ENCODE measurements around the gene FAT1. TPM values are rescaled to one million over a fixed set of nuclear protein-coding genes. Genes with fewer than 3 reads are reported as not detected.

FAT1 gene
- total RNA-seq, 1 experiment from 2014 or later, result 92.4 TPM

DNA sequence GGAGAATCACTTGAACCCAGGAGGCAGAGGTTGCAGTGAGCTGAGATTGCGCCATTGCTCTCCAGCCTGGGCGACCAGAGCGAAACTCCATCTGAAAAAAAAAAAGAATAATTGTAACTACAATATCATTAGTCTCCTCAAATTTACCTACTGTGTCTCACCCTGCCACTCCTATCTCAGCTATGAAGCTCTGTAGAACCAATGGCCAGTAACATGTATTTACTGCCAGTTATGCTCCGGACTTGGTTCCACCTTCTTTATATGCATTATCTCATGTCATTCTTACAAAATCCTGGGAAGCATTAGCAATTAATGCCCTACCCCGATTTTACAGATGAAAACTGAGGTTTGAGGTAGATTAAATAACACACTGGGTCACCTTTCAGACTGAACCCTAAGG lies 7.0 kb upstream of the FAT1 start:
- Histone ChIP-seq H3K9me3 (ENCODE audit: low read length) (no peaks in the 10 kb centered on the region), H2AFZ (ENCODE audit: low read length) (no peak overlapping the region), H3K79me2 (ENCODE audit: low read length) (peaks cover 8% of the 10 kb centered on the region), H3K4me3 (ENCODE audit: low read length) (no peak overlapping the region), H4K20me1 (ENCODE audit: low read length) (no peaks in the 10 kb centered on the region), H3K9ac (ENCODE audit: low read length) (no peak overlapping the region), H3K36me3 (ENCODE audit: low read depth, low read length) (no peaks in the 10 kb centered on the region), H3K4me2 (ENCODE audit: low read length) (no peak overlapping the region), H3K4me1 (ENCODE audit: insufficient read depth, low read length) (peaks cover 37% of the 10 kb centered on the region), H3F3A (ENCODE audit: low read length, unreplicated experiment) (no peaks in the 10 kb centered on the region), H3K9me2 (replicated peaks; ENCODE audit: low read length) (no peaks in the 10 kb centered on the region), H3K27me3 (ENCODE audit: low read length) (no peaks in the 10 kb centered on the region), H3K27ac (ENCODE audit: low read length) (no peak overlapping the region)
- intact Hi-C loops (cut with micrococcal nuclease), result no loop called here
- ChIA-PET CTCF (no interaction called here), POLR2A (ENCODE audit: unreplicated experiment) (no interaction called here)
- DNase-seq (no peak), ATAC-seq (no peak)
- BruUV-seq (replicated peaks), result no TSS peak
- TF ChIP-seq EZH2phosphoT487 (IDR thresholded peaks at IDR 0.05; ENCODE audit: borderline replicate concordance, low read length) (no peak), EZH2 (IDR thresholded peaks at IDR 0.05; ENCODE audit: low read length, unreplicated experiment) (no peak)
- TF ChIP-seq, protein P1, sequence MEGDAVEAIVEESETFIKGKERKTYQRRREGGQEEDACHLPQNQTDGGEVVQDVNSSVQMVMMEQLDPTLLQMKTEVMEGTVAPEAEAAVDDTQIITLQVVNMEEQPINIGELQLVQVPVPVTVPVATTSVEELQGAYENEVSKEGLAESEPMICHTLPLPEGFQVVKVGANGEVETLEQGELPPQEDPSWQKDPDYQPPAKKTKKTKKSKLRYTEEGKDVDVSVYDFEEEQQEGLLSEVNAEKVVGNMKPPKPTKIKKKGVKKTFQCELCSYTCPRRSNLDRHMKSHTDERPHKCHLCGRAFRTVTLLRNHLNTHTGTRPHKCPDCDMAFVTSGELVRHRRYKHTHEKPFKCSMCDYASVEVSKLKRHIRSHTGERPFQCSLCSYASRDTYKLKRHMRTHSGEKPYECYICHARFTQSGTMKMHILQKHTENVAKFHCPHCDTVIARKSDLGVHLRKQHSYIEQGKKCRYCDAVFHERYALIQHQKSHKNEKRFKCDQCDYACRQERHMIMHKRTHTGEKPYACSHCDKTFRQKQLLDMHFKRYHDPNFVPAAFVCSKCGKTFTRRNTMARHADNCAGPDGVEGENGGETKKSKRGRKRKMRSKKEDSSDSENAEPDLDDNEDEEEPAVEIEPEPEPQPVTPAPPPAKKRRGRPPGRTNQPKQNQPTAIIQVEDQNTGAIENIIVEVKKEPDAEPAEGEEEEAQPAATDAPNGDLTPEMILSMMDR (conservative IDR thresholded peaks at IDR 0.05; ENCODE audit: low read depth, low read length), result no peak

DNA sequence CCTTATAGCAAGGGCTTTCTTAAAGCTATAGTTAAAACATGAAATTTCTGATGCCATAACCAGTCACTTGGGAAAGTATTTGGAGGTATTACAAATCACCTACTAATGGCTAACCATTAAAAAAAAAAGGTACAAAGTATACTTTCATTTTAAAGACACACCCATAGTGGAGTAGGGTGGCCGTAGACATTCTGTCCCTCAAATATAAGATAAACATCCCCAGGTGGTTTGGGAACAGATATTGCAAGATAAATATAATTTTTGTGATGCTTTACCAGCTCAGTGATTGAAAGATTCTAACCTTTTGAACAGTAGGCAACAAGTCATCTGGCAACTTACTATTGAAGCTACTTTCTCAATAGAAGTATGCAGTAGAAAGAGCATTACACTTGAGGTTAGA lies 6.2 kb upstream of the FAT1 start:
- Histone ChIP-seq H3K4me3 (ENCODE audit: low read length) (no peak overlapping the region), H3K27ac (ENCODE audit: low read length) (peak overlapping the region; percentile 90), H3K4me2 (ENCODE audit: low read length) (no peak overlapping the region), H3K27me3 (ENCODE audit: low read length) (no peaks in the 10 kb centered on the region), H4K20me1 (ENCODE audit: low read length) (no peaks in the 10 kb centered on the region), H3K9me3 (ENCODE audit: low read length) (no peaks in the 10 kb centered on the region), H3K4me1 (ENCODE audit: insufficient read depth, low read length) (peaks cover 29% of the 10 kb centered on the region), H3F3A (ENCODE audit: low read length, unreplicated experiment) (no peaks in the 10 kb centered on the region), H3K36me3 (ENCODE audit: low read depth, low read length) (no peaks in the 10 kb centered on the region), H3K9ac (ENCODE audit: low read length) (no peak overlapping the region), H3K79me2 (ENCODE audit: low read length) (peaks cover 15% of the 10 kb centered on the region), H2AFZ (ENCODE audit: low read length) (no peak overlapping the region), H3K9me2 (replicated peaks; ENCODE audit: low read length) (no peaks in the 10 kb centered on the region)
- CTCF ChIA-PET, result no interaction called here
- ATAC-seq (no peak), DNase-seq (peak; percentile 4)
- TF ChIP-seq, protein P1 (conservative IDR thresholded peaks at IDR 0.05; ENCODE audit: low read depth, low read length), result no peak
- TF ChIP-seq EZH2 (IDR thresholded peaks at IDR 0.05; ENCODE audit: low read length, unreplicated experiment) (no peak), EZH2phosphoT487 (IDR thresholded peaks at IDR 0.05; ENCODE audit: borderline replicate concordance, low read length) (no peak)
- intact Hi-C loops (cut with micrococcal nuclease), result loop anchor here (1.0 to 10.0 kb wide), 10 partner anchors 51 to 877 kb away; no protein-coding TSS in a partner anchor
- no TSS peak for BruUV-seq (replicated peaks)
- POLR2A ChIA-PET (ENCODE audit: unreplicated experiment), result no interaction called here

DNA sequence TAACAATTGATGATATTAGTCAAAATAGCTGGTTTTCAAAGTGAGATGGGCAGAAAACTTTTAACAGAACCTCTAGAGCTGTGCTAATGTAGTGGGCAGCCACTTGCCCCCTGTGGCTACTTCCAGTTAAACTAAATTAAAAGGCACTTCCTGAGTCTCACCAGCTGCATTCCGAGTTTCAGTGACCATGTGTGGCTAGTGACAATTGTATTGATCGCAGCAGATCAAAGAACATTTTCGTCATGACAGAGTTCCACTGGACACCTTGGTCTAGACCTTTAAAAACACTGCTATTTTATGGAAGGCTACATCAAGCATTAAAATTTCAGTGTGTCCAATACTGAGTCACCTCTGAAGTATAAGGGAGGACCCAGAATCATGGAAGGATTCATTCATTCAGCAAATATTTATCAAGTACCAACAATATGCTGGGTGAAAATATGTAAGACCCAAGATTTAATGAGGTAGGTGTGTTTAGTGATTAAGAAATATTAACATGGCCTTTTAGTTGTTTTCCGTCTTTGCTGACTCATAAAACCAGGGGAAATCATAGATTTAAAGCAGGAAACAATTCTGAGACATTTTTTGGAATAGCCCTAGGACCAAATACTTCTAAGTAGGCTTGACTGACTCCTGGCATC lies 5.1 kb upstream of the FAT1 start:
- DNase-seq, result peak; percentile 88
- Histone ChIP-seq H3K4me2 (ENCODE audit: low read length) (peak overlapping the region; percentile 97), H3K36me3 (ENCODE audit: low read depth, low read length) (no peaks in the 10 kb centered on the region), H3K9me3 (ENCODE audit: low read length) (no peaks in the 10 kb centered on the region), H3F3A (ENCODE audit: low read length, unreplicated experiment) (no peaks in the 10 kb centered on the region), H3K27ac (ENCODE audit: low read length) (peak overlapping the region; percentile 90), H3K27me3 (ENCODE audit: low read length) (no peaks in the 10 kb centered on the region), H2AFZ (ENCODE audit: low read length) (no peak overlapping the region), H3K79me2 (ENCODE audit: low read length) (peaks cover 26% of the 10 kb centered on the region), H3K9me2 (replicated peaks; ENCODE audit: low read length) (no peaks in the 10 kb centered on the region), H3K4me3 (ENCODE audit: low read length) (peak overlapping the region; percentile 96), H3K4me1 (ENCODE audit: insufficient read depth, low read length) (peaks cover 29% of the 10 kb centered on the region), H4K20me1 (ENCODE audit: low read length) (no peaks in the 10 kb centered on the region), H3K9ac (ENCODE audit: low read length) (peak overlapping the region; percentile 54)
- TF ChIP-seq, protein P1 (conservative IDR thresholded peaks at IDR 0.05; ENCODE audit: low read depth, low read length), result no peak
- TF ChIP-seq EZH2 (IDR thresholded peaks at IDR 0.05; ENCODE audit: low read length, unreplicated experiment) (no peak), EZH2phosphoT487 (IDR thresholded peaks at IDR 0.05; ENCODE audit: borderline replicate concordance, low read length) (no peak)
- ChIA-PET POLR2A (ENCODE audit: unreplicated experiment) (no interaction called here), CTCF (no interaction called here)
- ATAC-seq, result peak; percentile 44
- intact Hi-C loops (cut with micrococcal nuclease), result loop anchor here (1.0 to 10.0 kb wide), 11 partner anchors 52 to 879 kb away; no protein-coding TSS in a partner anchor
- BruUV-seq (replicated peaks), result no TSS peak

Data from PC-3 (cell line).